Keratinocyte (primary cell): Measurements from ENCODE around the gene ZNF438. TPM values are rescaled to one million over a fixed set of nuclear protein-coding genes. Genes with fewer than 3 reads are reported as not detected.

ENCODE experiments used
- DNase-seq: peaks from one replicate; pipeline ENCODE4 v3.0.0-alpha.2; 2011; ENCODE audit warnings: low read depth, missing footprints, low spot score
- FAIRE-seq: peaks from 2 replicates; lab custom pipeline; 2011; peaks lifted over from hg19 to GRCh38; lab: Jason Lieb, UNC
- H2AFZ ChIP-seq: 2 replicates; pipeline ENCODE4 v1.6.0; 2012; ENCODE audit warnings: low read length, control low read depth, inconsistent platforms; ENCODE audit not compliant: control insufficient read depth
- H3K27ac ChIP-seq: 2 replicates; pipeline ENCODE4 v1.5.1; 2011; ENCODE audit warnings: low read length; ENCODE audit not compliant: control insufficient read depth, insufficient read depth
- H3K27me3 ChIP-seq: 3 replicates; pipeline ENCODE4 v1.6.0; 2011; ENCODE audit warnings: low read length; ENCODE audit not compliant: control insufficient read depth, insufficient read depth; ENCODE audit errors: extremely low read depth
- H3K36me3 ChIP-seq, 2 experiments: 2 replicates in 1 of 2; 3 replicates in 1 of 2; pipeline ENCODE4 v1.5.1; 2011; ENCODE audit warnings: low read length in 2 of 2, mild to moderate bottlenecking in 1 of 2; ENCODE audit not compliant: control insufficient read depth in 2 of 2, insufficient read depth in 2 of 2; ENCODE audit errors: extremely low read depth in 1 of 2
- H3K4me1 ChIP-seq: 3 replicates; pipeline ENCODE4 v1.5.1; 2011; ENCODE audit warnings: low read length; ENCODE audit not compliant: control insufficient read depth, insufficient read depth; ENCODE audit errors: extremely low read depth
- H3K4me2 ChIP-seq: 3 replicates; pipeline ENCODE4 v1.6.0; 2011; ENCODE audit warnings: low read depth, low read length; ENCODE audit not compliant: control insufficient read depth, insufficient read depth; ENCODE audit errors: extremely low read depth
- H3K4me3 ChIP-seq, 3 experiments: fragments of 200-600 bp in 1 of 3; sonication (generic) in 1 of 3; 2 replicates in 2 of 3; 3 replicates in 1 of 3; pipeline ENCODE4 v1.5.1; 2011 to 2016; ENCODE audit warnings: low read length in 3 of 3, mild to moderate bottlenecking in 3 of 3, control low read depth in 2 of 3, inconsistent platforms in 1 of 3, low read depth in 1 of 3, mixed read lengths in 1 of 3, mixed run types in 1 of 3, moderate library complexity in 1 of 3; ENCODE audit not compliant: control insufficient read depth in 2 of 3, insufficient read depth in 2 of 3; ENCODE audit errors: extremely low read depth in 1 of 3
- H3K79me2 ChIP-seq: 2 replicates; pipeline ENCODE4 v1.6.0; 2012; ENCODE audit warnings: low read length; ENCODE audit not compliant: control insufficient read depth, insufficient read depth
- H3K9ac ChIP-seq: 3 replicates; pipeline ENCODE4 v1.6.0; 2011; ENCODE audit warnings: low read length; ENCODE audit not compliant: control insufficient read depth, insufficient read depth; ENCODE audit errors: extremely low read depth
- H3K9me1 ChIP-seq: 3 replicates; pipeline ENCODE4 v1.6.0; 2011; ENCODE audit warnings: low read length; ENCODE audit not compliant: control insufficient read depth, insufficient read depth; ENCODE audit errors: extremely low read depth
- H3K9me3 ChIP-seq: 2 replicates; pipeline ENCODE4 v1.5.1; 2012; ENCODE audit warnings: low read depth, low read length; ENCODE audit not compliant: control insufficient read depth
- H4K20me1 ChIP-seq: 3 replicates; pipeline ENCODE4 v1.6.0; 2011; ENCODE audit warnings: low read length; ENCODE audit not compliant: control insufficient read depth, insufficient read depth; ENCODE audit errors: extremely low read depth
- CTCF ChIP-seq, 3 experiments: IDR thresholded peaks in 1 of 3; conservative IDR thresholded peaks in 1 of 3; optimal IDR thresholded peaks in 1 of 3; 2 replicates in 2 of 3; 3 replicates in 1 of 3; pipeline versions ENCODE3 to v1.5.1; 2011; ENCODE audit warnings: low read length in 3 of 3, mild to moderate bottlenecking in 3 of 3, moderate library complexity in 2 of 3, control low read depth in 1 of 3, inconsistent platforms in 1 of 3; ENCODE audit not compliant: insufficient read depth in 2 of 3; ENCODE audit errors: extremely low read depth in 1 of 3
- EZH2 ChIP-seq: IDR thresholded peaks from one replicate; pipeline ENCODE4 v1.6.1; 2012; ENCODE audit warnings: inconsistent platforms, mild to moderate bottlenecking, low read length, moderate library complexity
- dilution Hi-C: fragments of 300-500 bp; cut with MboI; formaldehyde crosslinking; loops from one replicate; pipeline ENCODE4 v1.7.0; 2020; ENCODE audit warnings: low sequenced_read_pairs; ENCODE audit not compliant: extremely low pct_ligation_motif_present
- polyA plus RNA-seq, 5 experiments: library from polyadenylated mRNA; depleted of rRNA in 3 of 5; stranded (reverse) in 3 of 5; stranded (forward) in 1 of 5; unstranded in 1 of 5; fragments of >200 nt; gene quantifications; 1 replicate in 1 of 5; 2 replicates in 3 of 5; 3 replicates in 1 of 5; pipeline versions ENCODE4 v1.2.1 to v1.2.3, GENCODE V29; 2011 to 2012; ENCODE audit warnings: missing spikeins in 2 of 5, low read depth in 1 of 5, low replicate concordance in 1 of 5

Gene ZNF438
- polyA plus RNA-seq, 1 donor (not counting 4 experiments of a cell fraction or from before 2014, with no cell fraction given), result 2.8 TPM

GRCh38 chr10:30868611-30869010 lies 163.1 kb downstream of the ZNF438 start:
- no peak overlapping the region for H2AFZ ChIP-seq
- H3K4me3 ChIP-seq, result no peak overlapping the region
- DNase-seq (no peak), FAIRE-seq (no peak)
- H3K36me3 ChIP-seq, result no peaks in the 10 kb centered on the region
- H3K9me3 ChIP-seq, result no peaks in the 10 kb centered on the region
- no peak overlapping the region for H3K4me2 ChIP-seq
- no peaks in the 10 kb centered on the region for H3K27me3 ChIP-seq
- H3K9me1 ChIP-seq, result no peaks in the 10 kb centered on the region
- no peaks in the 10 kb centered on the region for H4K20me1 ChIP-seq
- TF ChIP-seq EZH2 (no peak), CTCF (optimal IDR thresholded peaks at IDR 0.05 in 1 of 3, IDR thresholded peaks at IDR 0.05 in 1 of 3, conservative IDR thresholded peaks at IDR 0.05 in 1 of 3; ENCODE audit: extremely low read depth in 1 of 3, insufficient read depth in 2 of 3, low read length in 3 of 3) (no peak)
- no peaks in the 10 kb centered on the region for H3K79me2 ChIP-seq
- no peak overlapping the region for H3K27ac ChIP-seq
- no peak overlapping the region for H3K9ac ChIP-seq
- dilution Hi-C loops, result no loop called here
- H3K4me1 ChIP-seq, result no peaks in the 10 kb centered on the region

DNA sequence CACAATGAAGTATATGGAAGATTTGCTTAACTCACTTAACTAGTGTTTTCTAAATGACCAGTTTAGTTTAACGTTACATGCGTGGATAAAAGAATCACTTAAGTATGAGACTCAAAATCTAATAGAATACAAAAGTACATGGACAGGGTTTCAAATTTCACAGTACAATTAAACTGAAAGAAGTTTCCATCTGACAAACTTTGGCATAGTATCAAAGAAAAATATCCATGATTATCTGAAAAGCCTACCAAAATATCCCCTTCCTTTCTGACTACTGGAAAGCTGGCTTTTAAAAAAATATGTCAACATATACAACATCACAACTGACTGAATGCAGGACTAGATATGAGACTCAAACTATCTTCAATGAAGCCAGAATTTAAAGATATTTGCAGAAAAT lies 164.8 kb downstream of the ZNF438 start:
- H3K9me3 ChIP-seq, result no peaks in the 10 kb centered on the region
- no peaks in the 10 kb centered on the region for H3K79me2 ChIP-seq
- no peak overlapping the region for H3K4me2 ChIP-seq
- H3K27ac ChIP-seq, result no peak overlapping the region
- dilution Hi-C loops, result no loop called here
- no peaks in the 10 kb centered on the region for H3K27me3 ChIP-seq
- H3K4me3 ChIP-seq, result no peak overlapping the region
- no peak for DNase-seq
- H3K9me1 ChIP-seq, result no peaks in the 10 kb centered on the region
- no peak overlapping the region for H2AFZ ChIP-seq
- H4K20me1 ChIP-seq, result no peaks in the 10 kb centered on the region
- no peak for FAIRE-seq
- H3K9ac ChIP-seq, result no peak overlapping the region
- TF ChIP-seq EZH2 (no peak), CTCF (optimal IDR thresholded peaks at IDR 0.05 in 1 of 3, IDR thresholded peaks at IDR 0.05 in 1 of 3, conservative IDR thresholded peaks at IDR 0.05 in 1 of 3; ENCODE audit: extremely low read depth in 1 of 3, insufficient read depth in 2 of 3, low read length in 3 of 3) (no peak)
- H3K36me3 ChIP-seq, result no peaks in the 10 kb centered on the region
- H3K4me1 ChIP-seq, result no peaks in the 10 kb centered on the region
